ENCODE measurements around the gene ADAM12.

- no peak for TF ChIP-seq FOXA1 (IDR thresholded peaks at IDR 0.05)
- TF ChIP-seq CTCF (IDR thresholded peaks at IDR 0.05; ENCODE audit: low read depth, low read length, missing input control), result no peak
- TF ChIP-seq TAF1 (conservative IDR thresholded peaks at IDR 0.05), result no peak
- TF ChIP-seq ATF3 (IDR thresholded peaks at IDR 0.05), result no peak
- no peak for TF ChIP-seq SP1 (IDR thresholded peaks at IDR 0.05)
- TF ChIP-seq JUND (IDR thresholded peaks at IDR 0.05), result no peak
- no peak for TF ChIP-seq YY1 (IDR thresholded peaks at IDR 0.05)
- no peak for TF ChIP-seq HNF4A (conservative IDR thresholded peaks at IDR 0.05)
- TF ChIP-seq, protein P1, sequence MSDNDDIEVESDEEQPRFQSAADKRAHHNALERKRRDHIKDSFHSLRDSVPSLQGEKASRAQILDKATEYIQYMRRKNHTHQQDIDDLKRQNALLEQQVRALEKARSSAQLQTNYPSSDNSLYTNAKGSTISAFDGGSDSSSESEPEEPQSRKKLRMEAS (IDR thresholded peaks at IDR 0.05), result no peak
These were observed 14.7 kb upstream of the ADAM12 start for GRCh38 chr10:126402721-126403695.

Data from liver (tissue), 3 donors.